ENCODE data around the gene MSTO1.

DNA sequence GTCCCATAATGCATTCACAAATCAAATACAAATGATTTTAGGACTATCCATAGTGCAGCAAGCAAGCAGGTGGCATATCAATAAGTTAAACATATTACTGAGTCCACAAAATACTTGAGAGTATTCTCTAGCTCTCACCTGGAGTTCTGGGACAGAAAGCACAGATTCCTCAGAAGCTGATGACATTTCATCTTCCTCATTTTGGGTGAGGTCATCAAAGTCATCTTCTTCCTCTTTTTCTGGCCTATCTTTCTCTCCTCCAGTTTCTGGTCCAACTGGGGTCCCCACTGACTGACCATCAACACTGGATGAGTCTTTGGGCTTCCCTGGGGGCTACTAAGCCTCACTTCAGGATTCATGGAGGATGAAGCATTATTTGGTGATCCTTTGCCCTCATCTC, 39.7 kb downstream of the MSTO1 start:
- TF ChIP-seq, protein P1, sequence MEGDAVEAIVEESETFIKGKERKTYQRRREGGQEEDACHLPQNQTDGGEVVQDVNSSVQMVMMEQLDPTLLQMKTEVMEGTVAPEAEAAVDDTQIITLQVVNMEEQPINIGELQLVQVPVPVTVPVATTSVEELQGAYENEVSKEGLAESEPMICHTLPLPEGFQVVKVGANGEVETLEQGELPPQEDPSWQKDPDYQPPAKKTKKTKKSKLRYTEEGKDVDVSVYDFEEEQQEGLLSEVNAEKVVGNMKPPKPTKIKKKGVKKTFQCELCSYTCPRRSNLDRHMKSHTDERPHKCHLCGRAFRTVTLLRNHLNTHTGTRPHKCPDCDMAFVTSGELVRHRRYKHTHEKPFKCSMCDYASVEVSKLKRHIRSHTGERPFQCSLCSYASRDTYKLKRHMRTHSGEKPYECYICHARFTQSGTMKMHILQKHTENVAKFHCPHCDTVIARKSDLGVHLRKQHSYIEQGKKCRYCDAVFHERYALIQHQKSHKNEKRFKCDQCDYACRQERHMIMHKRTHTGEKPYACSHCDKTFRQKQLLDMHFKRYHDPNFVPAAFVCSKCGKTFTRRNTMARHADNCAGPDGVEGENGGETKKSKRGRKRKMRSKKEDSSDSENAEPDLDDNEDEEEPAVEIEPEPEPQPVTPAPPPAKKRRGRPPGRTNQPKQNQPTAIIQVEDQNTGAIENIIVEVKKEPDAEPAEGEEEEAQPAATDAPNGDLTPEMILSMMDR (IDR thresholded peaks at IDR 0.05 in 8 of 11, conservative IDR thresholded peaks at IDR 0.05 in 3 of 11): no peak
- TF ChIP-seq POLR2A (IDR thresholded peaks at IDR 0.05): no peak
- no peak for TF ChIP-seq POLR2AphosphoS5 (IDR thresholded peaks at IDR 0.05)

All from spleen (tissue), 7 donors.